ENCODE data around the gene FYB1.

- TF ChIP-seq CTCF (conservative IDR thresholded peaks at IDR 0.05) (peak; percentile 57), ZFX (IDR thresholded peaks at IDR 0.05) (no peak)
Observed at GRCh38 chr5:39137819-39138451, 81.4 kb downstream of the FYB1 start.

Data from C4-2B (cell line).